ENCODE results near the gene TNP1.

TNP1 gene

GRCh38 chr2:216870508-216871332 lies 10.9 kb upstream of the TNP1 start:
- Mint-ChIP-seq H3K4me3 (no peak overlapping the region), H3K9me3 (peaks cover 0 to 4% of the 10 kb centered on the region in 2 donors), H3K27ac (no peak overlapping the region), H3K4me1 (ENCODE audit: low read depth in 2 of 2) (peaks cover 0 to 3% of the 10 kb centered on the region in 2 donors), H3K36me3 (ENCODE audit: insufficient read depth) (no peaks in the 10 kb centered on the region), H3K27me3 (peaks cover 22 to 24% of the 10 kb centered on the region in 2 donors)
- no peak for ATAC-seq (replicated peaks)
- DNase-seq, result no peak

GRCh38 chr2:216866515-216867095 lies 6.7 kb upstream of the TNP1 start:
- Mint-ChIP-seq H3K4me1 (ENCODE audit: low read depth in 2 of 2) (peaks cover 0 to 3% of the 10 kb centered on the region in 2 donors), H3K27ac (no peak overlapping the region), H3K9me3 (peaks cover 0 to 4% of the 10 kb centered on the region in 2 donors), H3K4me3 (no peak overlapping the region), H3K27me3 (peaks cover 14 to 15% of the 10 kb centered on the region in 2 donors), H3K36me3 (ENCODE audit: insufficient read depth) (no peaks in the 10 kb centered on the region)
- DNase-seq (no peak), ATAC-seq (replicated peaks) (peak; percentile 39)

- no peaks in the 10 kb centered on the region for H3K36me3 Mint-ChIP-seq (ENCODE audit: insufficient read depth)
- ATAC-seq (replicated peaks), result no peak
- DNase-seq, result no peak
- H3K4me1 Mint-ChIP-seq (ENCODE audit: low read depth in 2 of 2), result peaks cover 0 to 3% of the 10 kb centered on the region in 2 donors
- H3K27me3 Mint-ChIP-seq, result peaks cover 7 to 15% of the 10 kb centered on the region in 2 donors
- H3K4me3 Mint-ChIP-seq, result no peak overlapping the region
- peaks cover 0 to 4% of the 10 kb centered on the region in 2 donors for H3K9me3 Mint-ChIP-seq
- no peak overlapping the region for H3K27ac Mint-ChIP-seq
Measured at GRCh38 chr2:216865658-216866057, 5.8 kb upstream of the TNP1 start.

- H3K27ac Mint-ChIP-seq, result no peak overlapping the region
- ATAC-seq (replicated peaks) (no peak), DNase-seq (no peak)
- no peaks in the 10 kb centered on the region for H3K36me3 Mint-ChIP-seq (ENCODE audit: insufficient read depth)
- H3K9me3 Mint-ChIP-seq, result peaks cover 0 to 4% of the 10 kb centered on the region in 2 donors
- no peak overlapping the region for H3K4me3 Mint-ChIP-seq
- peaks cover 0 to 3% of the 10 kb centered on the region in 2 donors for H3K4me1 Mint-ChIP-seq (ENCODE audit: low read depth in 2 of 2)
- H3K27me3 Mint-ChIP-seq, result peaks cover 6 to 15% of the 10 kb centered on the region in 2 donors
Measured at GRCh38 chr2:216863946-216864345, 4.1 kb upstream of the TNP1 start.

- H3K27me3 Mint-ChIP-seq, result peaks cover 0 to 6% of the 10 kb centered on the region in 2 donors
- no peak for ATAC-seq (replicated peaks)
- H3K4me3 Mint-ChIP-seq, result no peak overlapping the region
- no peaks in the 10 kb centered on the region for H3K9me3 Mint-ChIP-seq
- peaks cover 0 to 3% of the 10 kb centered on the region in 2 donors for H3K4me1 Mint-ChIP-seq (ENCODE audit: low read depth in 2 of 2)
- no peak for DNase-seq
- no peak overlapping the region for H3K27ac Mint-ChIP-seq
- no peaks in the 10 kb centered on the region for H3K36me3 Mint-ChIP-seq (ENCODE audit: insufficient read depth)
Measured at GRCh38 chr2:216862628-216863398, 2.9 kb upstream of the TNP1 start.

GRCh38 chr2:216860426-216861137 lies 718 bp upstream of the TNP1 start:
- no peak for ATAC-seq (replicated peaks)
- H3K4me1 Mint-ChIP-seq (ENCODE audit: low read depth in 2 of 2), result no peaks in the 10 kb centered on the region
- no peak overlapping the region for H3K27ac Mint-ChIP-seq
- DNase-seq, result no peak
- H3K9me3 Mint-ChIP-seq, result no peaks in the 10 kb centered on the region
- H3K27me3 Mint-ChIP-seq, result peaks cover 0 to under 1% of the 10 kb centered on the region in 2 donors
- H3K36me3 Mint-ChIP-seq (ENCODE audit: insufficient read depth), result no peaks in the 10 kb centered on the region
- no peak overlapping the region for H3K4me3 Mint-ChIP-seq

- DNase-seq (no peak), ATAC-seq (replicated peaks) (no peak)
- H3K9me3 Mint-ChIP-seq, result no peaks in the 10 kb centered on the region
- no peaks in the 10 kb centered on the region for H3K4me1 Mint-ChIP-seq (ENCODE audit: low read depth in 2 of 2)
- H3K4me3 Mint-ChIP-seq, result no peak overlapping the region
- H3K27me3 Mint-ChIP-seq, result peaks cover 0 to 14% of the 10 kb centered on the region in 2 donors
- H3K36me3 Mint-ChIP-seq (ENCODE audit: insufficient read depth), result no peaks in the 10 kb centered on the region
- no peak overlapping the region for H3K27ac Mint-ChIP-seq
Measured at GRCh38 chr2:216858312-216858711, 1.6 kb downstream of the TNP1 start.

DNA sequence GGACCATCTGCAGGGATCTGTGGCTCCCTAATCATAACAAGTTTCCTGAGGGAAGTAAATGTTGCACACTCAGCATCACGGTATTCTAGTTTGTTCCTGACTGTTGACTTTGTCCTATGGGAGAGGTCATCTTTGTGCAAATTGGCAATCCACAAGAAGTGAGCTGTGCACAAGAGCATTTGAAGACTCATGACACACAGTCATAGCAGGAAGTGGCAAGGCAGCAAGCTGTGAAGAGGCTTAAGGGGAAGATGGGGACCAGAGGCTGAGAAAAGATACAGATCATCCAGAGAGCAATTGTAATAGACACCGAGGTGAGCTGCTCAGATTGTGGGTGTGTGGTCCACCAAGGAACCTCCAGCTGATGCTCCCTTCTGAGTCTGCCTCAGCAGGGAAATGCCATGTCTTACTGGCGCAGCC lies 2.7 kb downstream of the TNP1 start:
- DNase-seq (no peak), ATAC-seq (replicated peaks) (peak; percentile 50)
- Mint-ChIP-seq H3K4me1 (ENCODE audit: low read depth in 2 of 2) (no peaks in the 10 kb centered on the region), H3K4me3 (no peak overlapping the region), H3K27ac (no peak overlapping the region), H3K27me3 (peaks cover 0 to 14% of the 10 kb centered on the region in 2 donors), H3K9me3 (no peaks in the 10 kb centered on the region), H3K36me3 (ENCODE audit: insufficient read depth) (no peaks in the 10 kb centered on the region)

DNA sequence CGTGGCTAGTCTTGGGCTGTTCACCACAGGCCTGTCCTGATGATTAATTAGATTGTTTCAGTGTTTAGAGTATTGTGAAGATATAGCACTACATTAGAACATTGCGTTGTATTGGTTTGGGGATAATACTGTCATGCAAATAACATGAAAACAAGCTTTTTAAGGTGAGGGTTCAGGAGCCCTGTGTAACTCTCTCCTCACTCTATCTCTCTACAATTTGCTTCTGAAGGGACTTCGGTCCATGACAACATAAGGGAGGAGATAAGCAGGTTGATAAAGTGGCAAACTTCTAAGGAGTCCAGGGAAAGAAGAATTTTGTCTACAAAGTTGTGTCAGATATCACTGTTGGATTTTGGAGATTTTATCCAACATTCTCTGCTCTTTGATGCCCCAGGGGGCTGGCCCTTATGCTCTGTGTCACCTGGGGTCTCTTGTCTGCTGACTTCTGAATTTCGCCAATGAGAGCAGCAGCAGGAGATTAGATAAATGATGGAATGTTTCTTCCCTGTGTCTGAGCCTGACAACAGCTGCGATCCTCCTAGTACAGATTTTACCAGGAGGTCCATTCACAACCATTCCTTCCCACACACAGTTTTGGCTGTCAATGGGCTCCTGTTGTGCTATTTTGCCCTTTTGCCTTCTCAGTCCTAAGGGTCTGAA lies 3.3 kb downstream of the TNP1 start:
- DNase-seq (no peak), ATAC-seq (replicated peaks) (no peak)
- no peak overlapping the region for H3K27ac Mint-ChIP-seq
- peaks cover 0 to 19% of the 10 kb centered on the region in 2 donors for H3K27me3 Mint-ChIP-seq
- H3K4me1 Mint-ChIP-seq (ENCODE audit: low read depth in 2 of 2), result no peaks in the 10 kb centered on the region
- H3K4me3 Mint-ChIP-seq, result no peak overlapping the region
- no peaks in the 10 kb centered on the region for H3K9me3 Mint-ChIP-seq
- no peaks in the 10 kb centered on the region for H3K36me3 Mint-ChIP-seq (ENCODE audit: insufficient read depth)

GRCh38 chr2:216855605-216856004 lies 4.3 kb downstream of the TNP1 start:
- no peak for ATAC-seq (replicated peaks)
- no peaks in the 10 kb centered on the region for H3K4me1 Mint-ChIP-seq (ENCODE audit: low read depth in 2 of 2)
- H3K27me3 Mint-ChIP-seq, result peaks cover 0 to 20% of the 10 kb centered on the region in 2 donors
- H3K27ac Mint-ChIP-seq, result no peak overlapping the region
- no peak for DNase-seq
- no peaks in the 10 kb centered on the region for H3K36me3 Mint-ChIP-seq (ENCODE audit: insufficient read depth)
- H3K9me3 Mint-ChIP-seq, result no peaks in the 10 kb centered on the region
- no peak overlapping the region for H3K4me3 Mint-ChIP-seq

DNA sequence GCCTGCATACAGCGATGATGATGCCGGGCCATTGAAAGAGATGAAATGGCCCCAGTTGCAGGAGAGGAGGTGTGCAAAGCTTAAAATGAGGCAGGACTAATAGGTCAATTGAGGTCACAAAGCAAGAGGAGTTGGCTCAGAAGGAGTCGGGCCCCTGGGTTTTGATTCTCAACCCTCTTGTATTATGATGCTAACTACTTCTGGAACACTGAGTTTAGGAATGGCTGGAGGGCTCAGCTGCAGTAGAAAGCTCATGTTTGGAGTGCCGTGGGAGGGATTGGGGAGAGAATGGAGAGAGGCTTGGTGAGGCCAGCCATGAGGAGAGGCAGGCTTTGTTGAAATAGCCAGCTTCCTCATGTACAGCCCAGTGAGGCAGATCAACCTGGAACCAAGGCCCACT lies 4.8 kb downstream of the TNP1 start:
- ATAC-seq (replicated peaks) (no peak), DNase-seq (no peak)
- Mint-ChIP-seq H3K36me3 (ENCODE audit: insufficient read depth) (no peaks in the 10 kb centered on the region), H3K4me1 (ENCODE audit: low read depth in 2 of 2) (no peaks in the 10 kb centered on the region), H3K27ac (no peak overlapping the region), H3K4me3 (no peak overlapping the region), H3K9me3 (no peaks in the 10 kb centered on the region), H3K27me3 (peaks cover 3 to 25% of the 10 kb centered on the region in 2 donors)

GRCh38 chr2:216851486-216852090 lies 8.3 kb downstream of the TNP1 start:
- DNase-seq, result no peak
- Mint-ChIP-seq H3K27me3 (peaks cover 16 to 52% of the 10 kb centered on the region in 2 donors), H3K36me3 (ENCODE audit: insufficient read depth) (no peaks in the 10 kb centered on the region), H3K9me3 (no peaks in the 10 kb centered on the region), H3K4me1 (ENCODE audit: low read depth in 2 of 2) (no peaks in the 10 kb centered on the region), H3K27ac (no peak overlapping the region), H3K4me3 (no peak overlapping the region)
- no peak for ATAC-seq (replicated peaks)
